Measurements from ENCODE around the gene FLAD1.

DNA sequence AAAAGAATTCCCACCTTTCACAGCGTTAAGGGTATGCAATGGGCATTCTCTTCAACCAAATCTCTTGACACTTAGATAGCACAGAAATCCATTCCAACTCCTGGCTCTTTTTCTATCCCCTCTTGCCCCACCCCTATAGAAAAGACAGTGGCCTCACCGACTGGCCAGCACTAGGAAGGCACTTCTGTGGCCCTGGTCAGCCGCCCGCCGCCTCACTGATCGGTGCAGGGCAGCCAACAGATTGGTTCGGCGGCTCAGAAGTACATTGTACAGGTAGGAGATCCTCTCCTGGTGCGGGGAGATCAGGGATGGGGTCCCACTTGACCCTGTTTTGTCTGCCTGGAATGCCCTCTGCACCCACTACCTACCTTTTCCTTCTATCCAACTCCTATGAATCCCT, 41.2 kb downstream of the FLAD1 start:
- TF ChIP-seq, protein P1, sequence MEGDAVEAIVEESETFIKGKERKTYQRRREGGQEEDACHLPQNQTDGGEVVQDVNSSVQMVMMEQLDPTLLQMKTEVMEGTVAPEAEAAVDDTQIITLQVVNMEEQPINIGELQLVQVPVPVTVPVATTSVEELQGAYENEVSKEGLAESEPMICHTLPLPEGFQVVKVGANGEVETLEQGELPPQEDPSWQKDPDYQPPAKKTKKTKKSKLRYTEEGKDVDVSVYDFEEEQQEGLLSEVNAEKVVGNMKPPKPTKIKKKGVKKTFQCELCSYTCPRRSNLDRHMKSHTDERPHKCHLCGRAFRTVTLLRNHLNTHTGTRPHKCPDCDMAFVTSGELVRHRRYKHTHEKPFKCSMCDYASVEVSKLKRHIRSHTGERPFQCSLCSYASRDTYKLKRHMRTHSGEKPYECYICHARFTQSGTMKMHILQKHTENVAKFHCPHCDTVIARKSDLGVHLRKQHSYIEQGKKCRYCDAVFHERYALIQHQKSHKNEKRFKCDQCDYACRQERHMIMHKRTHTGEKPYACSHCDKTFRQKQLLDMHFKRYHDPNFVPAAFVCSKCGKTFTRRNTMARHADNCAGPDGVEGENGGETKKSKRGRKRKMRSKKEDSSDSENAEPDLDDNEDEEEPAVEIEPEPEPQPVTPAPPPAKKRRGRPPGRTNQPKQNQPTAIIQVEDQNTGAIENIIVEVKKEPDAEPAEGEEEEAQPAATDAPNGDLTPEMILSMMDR (IDR thresholded peaks at IDR 0.05 in 4 of 5, conservative IDR thresholded peaks at IDR 0.05 in 1 of 5) = no peak
- TF ChIP-seq POLR2A (IDR thresholded peaks at IDR 0.05) = no peak

Data from gastrocnemius medialis (tissue), 4 donors.